ENCODE results near the gene MAN2C1. TPM values are rescaled to one million over a fixed set of nuclear protein-coding genes. Genes with fewer than 3 reads are reported as not detected.
"Not testable (repeated sequence)": the region's sequence is repeated elsewhere in the genome, so short reads cannot be mapped to it uniquely, and the experiment has no call there.

MAN2C1 gene
- total RNA-seq, 1 donor from 2014 or later = 300 TPM

- H3K4me1 Mint-ChIP-seq (ENCODE audit: low read depth, unreplicated experiment) = no peaks in the 10 kb centered on the region
These were observed 39.7 kb downstream of the MAN2C1 start for GRCh38 chr15:75328493-75329314.

GRCh38 chr15:75327491-75327890 lies 40.9 kb downstream of the MAN2C1 start:
- peaks cover 2% of the 10 kb centered on the region for H3K27me3 Mint-ChIP-seq (ENCODE audit: unreplicated experiment)
- DNase-seq = no peak
- H3K27ac Mint-ChIP-seq (ENCODE audit: unreplicated experiment) = no peak overlapping the region
- no peaks in the 10 kb centered on the region for H3K9me3 Mint-ChIP-seq (ENCODE audit: unreplicated experiment)
- no peaks in the 10 kb centered on the region for H3K36me3 Mint-ChIP-seq (ENCODE audit: unreplicated experiment)
- H3K4me1 Mint-ChIP-seq (ENCODE audit: low read depth, unreplicated experiment) = no peaks in the 10 kb centered on the region
- no peak overlapping the region for H3K4me3 Mint-ChIP-seq (ENCODE audit: unreplicated experiment)
- TF ChIP-seq CTCF (IDR thresholded peaks at IDR 0.05; ENCODE audit: partially characterized antibody, unreplicated experiment) = no peak

More at GRCh38 chr15:75328493-75329314, 39.7 kb downstream of the MAN2C1 start:
- Mint-ChIP-seq H3K4me3 (ENCODE audit: unreplicated experiment) (no peak overlapping the region), H3K27me3 (ENCODE audit: unreplicated experiment) (peaks cover 2% of the 10 kb centered on the region), H3K27ac (ENCODE audit: unreplicated experiment) (no peak overlapping the region), H3K36me3 (ENCODE audit: unreplicated experiment) (no peaks in the 10 kb centered on the region), H3K9me3 (ENCODE audit: unreplicated experiment) (no peaks in the 10 kb centered on the region)
- DNase-seq = no peak
- no peak for TF ChIP-seq CTCF (IDR thresholded peaks at IDR 0.05; ENCODE audit: partially characterized antibody, unreplicated experiment)

GRCh38 chr15:75327005-75327404 lies 41.4 kb downstream of the MAN2C1 start:
- H3K9me3 Mint-ChIP-seq (ENCODE audit: unreplicated experiment) = no peaks in the 10 kb centered on the region
- H3K27me3 Mint-ChIP-seq (ENCODE audit: unreplicated experiment) = peaks cover 2% of the 10 kb centered on the region
- TF ChIP-seq CTCF (IDR thresholded peaks at IDR 0.05; ENCODE audit: partially characterized antibody, unreplicated experiment) = no peak
- no peak overlapping the region for H3K4me3 Mint-ChIP-seq (ENCODE audit: unreplicated experiment)
- no peak for DNase-seq
- H3K4me1 Mint-ChIP-seq (ENCODE audit: low read depth, unreplicated experiment) = no peaks in the 10 kb centered on the region
- no peaks in the 10 kb centered on the region for H3K36me3 Mint-ChIP-seq (ENCODE audit: unreplicated experiment)
- H3K27ac Mint-ChIP-seq (ENCODE audit: unreplicated experiment) = no peak overlapping the region

- Mint-ChIP-seq H3K9me3 (ENCODE audit: unreplicated experiment) (no peaks in the 10 kb centered on the region), H3K4me3 (ENCODE audit: unreplicated experiment) (no peak overlapping the region), H3K27me3 (ENCODE audit: unreplicated experiment) (peaks cover 3% of the 10 kb centered on the region), H3K36me3 (ENCODE audit: unreplicated experiment) (no peaks in the 10 kb centered on the region), H3K4me1 (ENCODE audit: low read depth, unreplicated experiment) (no peaks in the 10 kb centered on the region), H3K27ac (ENCODE audit: unreplicated experiment) (no peak overlapping the region)
- no peak for TF ChIP-seq CTCF (IDR thresholded peaks at IDR 0.05; ENCODE audit: partially characterized antibody, unreplicated experiment)
- no peak for DNase-seq
These were observed 42.5 kb downstream of the MAN2C1 start for GRCh38 chr15:75325922-75326321.

- H3K4me3 Mint-ChIP-seq (ENCODE audit: unreplicated experiment) = no peak overlapping the region
- DNase-seq = no peak
- H3K27ac Mint-ChIP-seq (ENCODE audit: unreplicated experiment) = no peak overlapping the region
- peaks cover 3% of the 10 kb centered on the region for H3K27me3 Mint-ChIP-seq (ENCODE audit: unreplicated experiment)
- H3K9me3 Mint-ChIP-seq (ENCODE audit: unreplicated experiment) = peaks cover 2% of the 10 kb centered on the region
- TF ChIP-seq CTCF (IDR thresholded peaks at IDR 0.05; ENCODE audit: partially characterized antibody, unreplicated experiment) = no peak
- no peaks in the 10 kb centered on the region for H3K36me3 Mint-ChIP-seq (ENCODE audit: unreplicated experiment)
- no peaks in the 10 kb centered on the region for H3K4me1 Mint-ChIP-seq (ENCODE audit: low read depth, unreplicated experiment)
These were observed 46.7 kb downstream of the MAN2C1 start for GRCh38 chr15:75321711-75322110.

GRCh38 chr15:75319231-75319897 lies 49.0 kb downstream of the MAN2C1 start:
- not testable (repeated sequence) for H3K27ac Mint-ChIP-seq (ENCODE audit: unreplicated experiment); H3K4me1 Mint-ChIP-seq (ENCODE audit: low read depth, unreplicated experiment); H3K36me3 Mint-ChIP-seq (ENCODE audit: unreplicated experiment); DNase-seq; H3K9me3 Mint-ChIP-seq (ENCODE audit: unreplicated experiment); H3K27me3 Mint-ChIP-seq (ENCODE audit: unreplicated experiment); H3K4me3 Mint-ChIP-seq (ENCODE audit: unreplicated experiment)
